AG04450 (cell line): Measurements from ENCODE around the gene AMPH. TPM values are rescaled to one million over a fixed set of nuclear protein-coding genes. Genes with fewer than 3 reads are reported as not detected.
"Not testable (repeated sequence)": the region's sequence is repeated elsewhere in the genome, so short reads cannot be mapped to it uniquely, and the experiment has no call there.

Experiments
- CTCF ChIA-PET: fragments of 300-600, 350-600 bp; formaldehyde crosslinking; extraction: SDS; loops from one replicate; lab custom pipeline; 2022; ENCODE audit warnings: antibody characterized with exemption, inconsistent platforms; lab: Charles Lee
- POLR2A ChIA-PET: fragments of 350-600 bp; formaldehyde crosslinking; extraction: SDS; loops from one replicate; lab custom pipeline; 2021; ENCODE audit warnings: antibody characterized with exemption, inconsistent platforms; lab: Yijun Ruan, JAX
- DNase-seq: peaks from one replicate; pipeline ENCODE4 v3.0.0-alpha.2; 2011; ENCODE audit warnings: low read depth, low spot score
- H3K27ac ChIP-seq: one replicate; pipeline ENCODE4 v1.5.1; 2012; ENCODE audit warnings: low read depth, low read length, control low read depth
- H3K27me3 ChIP-seq: one replicate; pipeline ENCODE4 v1.6.0; 2012; ENCODE audit warnings: low read length; ENCODE audit not compliant: control insufficient read depth, insufficient read depth
- H3K4me3 ChIP-seq: 2 replicates; pipeline ENCODE4 v1.5.1; 2011; ENCODE audit warnings: mild to moderate bottlenecking, low read depth, low read length, control low read depth
- H3K9me3 ChIP-seq: 2 replicates; pipeline ENCODE4 v1.5.1; 2012; ENCODE audit warnings: low read length; ENCODE audit not compliant: control insufficient read depth, insufficient read depth
- CTCF ChIP-seq: IDR thresholded peaks from 2 replicates; pipeline ENCODE4 v1.5.1; 2011; ENCODE audit warnings: low read depth, low read length, control low read depth, inconsistent platforms
- polyA plus RNA-seq: library from polyadenylated mRNA; depleted of rRNA; stranded (reverse); fragments of >200 nt; gene quantifications from 2 replicates; pipeline ENCODE4 v1.2.3, GENCODE V29; 2011

The AMPH gene
- polyA plus RNA-seq, 1 experiment, result 19.5 TPM

GRCh38 chr7:38354271-38354851, 276.8 kb downstream of the AMPH start:
- H3K9me3 ChIP-seq, DNase-seq, H3K27me3 ChIP-seq, POLR2A ChIA-PET, H3K4me3 ChIP-seq, H3K27ac ChIP-seq: not testable (repeated sequence)
- CTCF ChIA-PET, result interaction anchor here (0.5 to 2.7 kb wide), 15 partner anchors 9 to 159 kb away, joined by 3 to 14 read pairs (median 4); no protein-coding TSS in a partner anchor
- peak; percentile 65 for TF ChIP-seq CTCF

GRCh38 chr7:38353431-38353881, 277.7 kb downstream of the AMPH start:
- H3K27ac ChIP-seq, POLR2A ChIA-PET, H3K27me3 ChIP-seq, DNase-seq, H3K9me3 ChIP-seq, H3K4me3 ChIP-seq: not testable (repeated sequence)
- CTCF ChIA-PET, result interaction anchor here (0.6 to 2.7 kb wide), 8 partner anchors 15 to 158 kb away, joined by 3 to 13 read pairs (median 4); no protein-coding TSS in a partner anchor

GRCh38 chr7:38351601-38352000, 279.6 kb downstream of the AMPH start:
- CTCF ChIA-PET, result interaction anchor here (0.7 to 1.9 kb wide), 2 partner anchors 16 to 18 kb away, joined by 3 to 6 read pairs; no protein-coding TSS in a partner anchor
- POLR2A ChIA-PET, result no interaction called here

GRCh38 chr7:38350777-38351176, 280.4 kb downstream of the AMPH start:
- DNase-seq, H3K9me3 ChIP-seq, POLR2A ChIA-PET, H3K4me3 ChIP-seq, H3K27ac ChIP-seq, H3K27me3 ChIP-seq: not testable (repeated sequence)
- CTCF ChIA-PET, result interaction anchor here (1.9 kb wide), 1 partner anchor 19 kb away, joined by 6 read pairs; no protein-coding TSS in a partner anchor

More at GRCh38 chr7:38351601-38352000, 279.6 kb downstream of the AMPH start:
- Histone ChIP-seq H3K9me3 (no peaks in the 10 kb centered on the region), H3K27ac (no peak overlapping the region), H3K27me3 (no peaks in the 10 kb centered on the region), H3K4me3 (no peak overlapping the region)
- DNase-seq, result no peak
- TF ChIP-seq CTCF, result no peak

- TF ChIP-seq CTCF, result 0 out of 2 replicates have a peak, but pooled peaks have one; percentile 10
- H3K9me3 ChIP-seq, H3K4me3 ChIP-seq, H3K27ac ChIP-seq, H3K27me3 ChIP-seq, POLR2A ChIA-PET, DNase-seq: not testable (repeated sequence)
- CTCF ChIA-PET, result interaction anchor here (0.6 to 3.3 kb wide), 4 partner anchors 10 to 134 kb away, joined by 3 to 18 read pairs (median 6); no protein-coding TSS in a partner anchor
Observed at GRCh38 chr7:38349869-38350583, 281.1 kb downstream of the AMPH start.

GRCh38 chr7:38349126-38349795, 281.9 kb downstream of the AMPH start:
- H3K4me3 ChIP-seq, DNase-seq, H3K27me3 ChIP-seq, H3K27ac ChIP-seq, H3K9me3 ChIP-seq, POLR2A ChIA-PET: not testable (repeated sequence)
- CTCF ChIA-PET, result interaction anchor here (1.1 to 3.3 kb wide), 4 partner anchors 14 to 133 kb away, joined by 4 to 18 read pairs (median 5); no protein-coding TSS in a partner anchor
